Measurements from ENCODE around the gene WFDC5. TPM values are rescaled to one million over a fixed set of nuclear protein-coding genes. Genes with fewer than 3 reads are reported as not detected.

Gene WFDC5
- total and polyA plus RNA-seq, 2 experiments from 2014 or later: not detected

GRCh38 chr20:45087097-45087790 lies 27.7 kb downstream of the WFDC5 start:
- Mint-ChIP-seq H3K4me1 (peaks cover 14% of the 10 kb centered on the region), H3K27me3 (ENCODE audit: insufficient read depth, low read depth, poor library complexity) (peaks cover 2% of the 10 kb centered on the region), H3K27ac (no peak overlapping the region), H3K4me3 (no peak overlapping the region), H3K9me3 (no peaks in the 10 kb centered on the region), H3K36me3 (ENCODE audit: low read depth) (peaks cover 9% of the 10 kb centered on the region)
- ATAC-seq: no peak
- no peak for DNase-seq (ENCODE audit: low spot score)
- Histone ChIP-seq H4K20me1 (replicated peaks; ENCODE audit: insufficient read depth) (no peaks in the 10 kb centered on the region), H3K36me3 (ENCODE audit: insufficient read depth) (no peaks in the 10 kb centered on the region; the same call in 1 of the 2 replicates), H3K27me3 (ENCODE audit: insufficient read depth) (no peaks in the 10 kb centered on the region), H3F3A (replicated peaks; ENCODE audit: low read depth) (no peaks in the 10 kb centered on the region), H3K4me1 (ENCODE audit: insufficient read depth) (peaks cover 6% of the 10 kb centered on the region; the same call in 1 of the 2 replicates), H3K4me2 (no peak overlapping the region), H2AFZ (no peak overlapping the region), H3K79me2 (replicated peaks; ENCODE audit: insufficient read depth) (no peaks in the 10 kb centered on the region), H3K27ac (ENCODE audit: low read depth) (no peak overlapping the region), H3K9me2 (ENCODE audit: insufficient read depth) (no peaks in the 10 kb centered on the region), H3K4me3 (no peak overlapping the region)
- no peak for TF ChIP-seq CREB1 (CRISPR knock-in tag; IDR thresholded peaks at IDR 0.05; ENCODE audit: low read depth)
- no peak for TF ChIP-seq EZH2phosphoT487 (IDR thresholded peaks at IDR 0.05; ENCODE audit: unreplicated experiment)
- no peak for TF ChIP-seq CTCF (conservative IDR thresholded peaks at IDR 0.05; ENCODE audit: low read depth in 2 of 2)

GRCh38 chr20:45085867-45086266 lies 29.1 kb downstream of the WFDC5 start:
- Histone ChIP-seq H3K27me3 (ENCODE audit: insufficient read depth) (no peaks in the 10 kb centered on the region), H3K79me2 (replicated peaks; ENCODE audit: insufficient read depth) (no peaks in the 10 kb centered on the region), H3K9me2 (ENCODE audit: insufficient read depth) (no peaks in the 10 kb centered on the region; the same call in 1 of the 2 replicates), H3K27ac (ENCODE audit: low read depth) (no peak overlapping the region), H4K20me1 (replicated peaks; ENCODE audit: insufficient read depth) (no peaks in the 10 kb centered on the region), H3K36me3 (ENCODE audit: insufficient read depth) (no peaks in the 10 kb centered on the region; the same call in none of the 2 replicates), H3K4me2 (no peak overlapping the region), H3K4me3 (no peak overlapping the region), H3F3A (replicated peaks; ENCODE audit: low read depth) (no peaks in the 10 kb centered on the region), H2AFZ (no peak overlapping the region), H3K4me1 (ENCODE audit: insufficient read depth) (peaks cover 6% of the 10 kb centered on the region; the same call in 1 of the 2 replicates)
- no peak overlapping the region for H3K4me3 Mint-ChIP-seq
- DNase-seq (ENCODE audit: low spot score): peak; percentile 26
- TF ChIP-seq NANOG (IDR thresholded peaks at IDR 0.05; ENCODE audit: borderline replicate concordance) (no peak), CTCF (conservative IDR thresholded peaks at IDR 0.05; ENCODE audit: low read depth in 2 of 2) (peak; percentile 30 to 43; a peak in 2 of 4 replicates), STAT1 (IDR thresholded peaks at IDR 0.05; ENCODE audit: unreplicated experiment) (no peak), ETS1 (IDR thresholded peaks at IDR 0.05) (no peak)
- H3K36me3 Mint-ChIP-seq (ENCODE audit: low read depth): peaks cover 22% of the 10 kb centered on the region
- peaks cover 14% of the 10 kb centered on the region for H3K4me1 Mint-ChIP-seq
- H3K27ac Mint-ChIP-seq: no peak overlapping the region
- H3K9me3 Mint-ChIP-seq: peaks cover 8% of the 10 kb centered on the region; the same call in 2 of the 3 replicates
- H3K27me3 Mint-ChIP-seq (ENCODE audit: insufficient read depth, low read depth, poor library complexity): peaks cover 2% of the 10 kb centered on the region
- no peak for ATAC-seq
